Erythroblast (primary cell): ENCODE results near the gene FGF22.

Experiments used
- DNase-seq, 2 experiments: peaks; one replicate each; lab custom pipeline; 2025; lab: John Stamatoyannopoulos, UW
- GATA1 ChIP-seq: IDR thresholded peaks from 2 replicates; pipeline ENCODE4 v1.6.1; 2011; ENCODE audit warnings: low read depth, mild to moderate bottlenecking, control low read depth, low read length, moderate library complexity
- POLR2A ChIP-seq: IDR thresholded peaks from 2 replicates; pipeline ENCODE4 v1.6.1; 2011; ENCODE audit warnings: mild to moderate bottlenecking, low read length

FGF22 gene

GRCh38 chr19:687569-688166 is 48.0 kb downstream of the FGF22 start:
- no peak for TF ChIP-seq GATA1
- TF ChIP-seq POLR2A: no peak
- DNase-seq: no peak

GRCh38 chr19:688214-688613 is 48.5 kb downstream of the FGF22 start:
- TF ChIP-seq POLR2A (no peak), GATA1 (no peak)
- DNase-seq: no peak

GRCh38 chr19:688992-689391 is 49.3 kb downstream of the FGF22 start:
- no peak for DNase-seq

GRCh38 chr19:690203-690602 is 50.5 kb downstream of the FGF22 start:
- no peak for DNase-seq
- TF ChIP-seq POLR2A: no peak
- TF ChIP-seq GATA1: no peak

More at GRCh38 chr19:688992-689391, 49.3 kb downstream of the FGF22 start:
- TF ChIP-seq POLR2A (no peak), GATA1 (no peak)
